SIG-M5 (cell line): ENCODE results near the gene TIMM50.

Experiments
- DNase-seq: peaks from one replicate; lab custom pipeline; 2025; lab: John Stamatoyannopoulos, UW

TIMM50 gene

GRCh38 chr19:39500543-39500942, 19.9 kb downstream of the TIMM50 start:
- DNase-seq = no peak

DNA sequence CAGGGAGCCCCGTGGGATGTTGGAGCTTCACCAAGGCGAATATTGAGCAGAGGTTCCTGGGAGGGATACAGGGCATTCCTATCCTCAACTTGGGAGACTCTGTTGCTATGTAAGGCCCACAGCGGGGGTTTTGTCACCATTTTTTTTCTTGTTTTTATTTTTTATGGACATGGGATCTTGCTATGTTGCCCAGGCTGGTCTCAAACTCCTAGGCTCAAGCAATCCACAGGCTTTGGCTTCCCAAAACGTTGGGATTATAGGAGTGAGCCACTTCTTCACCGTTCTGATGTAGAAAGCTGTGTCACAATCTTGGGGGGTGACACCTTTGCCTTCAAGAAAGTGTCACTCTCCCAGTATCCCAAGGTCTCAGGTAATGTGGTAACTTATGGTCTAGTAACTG, 20.7 kb downstream of the TIMM50 start:
- no peak for DNase-seq

GRCh38 chr19:39502640-39503417, 22.2 kb downstream of the TIMM50 start:
- DNase-seq = no peak

GRCh38 chr19:39506598-39506943, 25.9 kb downstream of the TIMM50 start:
- no peak for DNase-seq

GRCh38 chr19:39506944-39507714, 26.5 kb downstream of the TIMM50 start:
- no peak for DNase-seq

- DNase-seq = no peak
These were observed 27.2 kb downstream of the TIMM50 start for GRCh38 chr19:39507715-39508364.

GRCh38 chr19:39508629-39509028, 28.0 kb downstream of the TIMM50 start:
- no peak for DNase-seq

DNA sequence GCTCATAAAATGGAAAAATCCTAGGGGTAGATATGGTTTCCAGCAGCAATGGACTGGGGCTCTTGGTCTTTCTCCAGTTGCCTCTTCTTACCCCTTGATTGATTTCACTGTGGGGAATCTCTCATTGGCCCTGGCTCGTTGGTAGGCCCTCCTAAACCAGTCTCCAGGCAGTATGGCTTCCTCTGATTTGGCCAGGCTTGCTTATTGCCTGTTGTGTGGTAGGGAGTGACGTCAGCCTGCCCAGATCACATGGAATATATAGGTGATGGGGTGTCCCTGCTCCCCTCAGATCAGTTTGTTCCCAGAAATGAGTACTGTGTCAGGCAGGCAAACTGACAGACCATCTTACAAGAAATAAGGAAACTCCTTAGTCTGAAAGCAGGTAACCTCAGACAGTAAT, 28.6 kb downstream of the TIMM50 start:
- DNase-seq = no peak

- no peak for DNase-seq
These were observed 32.4 kb downstream of the TIMM50 start for GRCh38 chr19:39512988-39513387.

- DNase-seq = no peak
These were observed 34.4 kb downstream of the TIMM50 start, which contains the start of gene SELENOV for GRCh38 chr19:39514840-39515550. SELENOV (plus strand) TSS chr19:39515139; CDS start chr19:39515213, 74 bp downstream.

DNA sequence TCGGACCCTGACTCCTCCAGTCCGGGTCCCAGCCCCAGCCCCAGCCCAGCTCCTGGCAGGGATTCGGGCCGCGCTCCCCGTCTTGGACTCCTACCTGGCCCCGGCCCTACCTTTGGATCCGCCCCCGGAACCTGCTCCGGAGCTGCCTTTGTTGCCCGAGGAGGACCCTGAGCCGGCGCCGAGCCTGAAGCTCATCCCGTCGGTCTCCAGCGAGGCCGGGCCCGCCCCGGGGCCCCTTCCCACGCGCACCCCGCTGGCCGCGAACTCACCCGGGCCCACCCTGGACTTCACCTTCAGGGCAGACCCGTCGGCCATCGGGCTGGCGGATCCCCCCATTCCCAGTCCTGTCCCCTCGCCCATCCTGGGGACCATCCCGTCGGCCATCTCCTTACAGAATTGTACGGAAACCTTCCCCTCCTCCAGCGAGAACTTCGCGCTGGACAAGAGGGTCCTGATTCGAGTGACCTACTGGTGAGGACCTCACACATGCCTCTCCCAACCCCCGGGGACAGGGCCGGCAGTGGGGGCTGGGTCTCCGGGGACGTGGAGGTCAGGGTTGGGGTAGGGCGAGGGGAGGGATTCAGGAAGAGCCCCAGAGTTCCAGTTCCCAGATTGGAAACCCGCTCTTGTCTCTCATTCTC, 35.0 kb downstream of the TIMM50 start:
- DNase-seq = no peak

DNA sequence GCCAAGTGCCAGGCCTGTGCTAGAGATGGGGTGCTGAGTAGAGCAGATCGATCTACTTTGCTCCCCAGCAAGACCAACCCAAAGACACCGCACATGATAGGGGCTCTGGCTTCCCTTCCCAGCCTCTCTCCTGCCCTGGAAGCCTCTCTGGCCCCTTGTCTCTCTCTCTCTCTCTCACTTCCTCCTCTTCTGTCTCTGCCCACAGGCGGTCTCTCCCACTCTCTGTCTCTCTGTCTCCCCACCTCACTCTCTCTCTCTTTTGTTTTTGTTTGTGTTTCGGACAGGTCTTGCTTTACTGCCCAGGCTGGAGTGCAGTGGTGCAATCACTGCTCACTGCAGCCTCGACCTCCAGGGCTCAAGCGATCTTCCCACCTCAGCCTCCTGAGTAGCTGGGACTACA, 35.6 kb downstream of the TIMM50 start:
- DNase-seq = no peak

DNA sequence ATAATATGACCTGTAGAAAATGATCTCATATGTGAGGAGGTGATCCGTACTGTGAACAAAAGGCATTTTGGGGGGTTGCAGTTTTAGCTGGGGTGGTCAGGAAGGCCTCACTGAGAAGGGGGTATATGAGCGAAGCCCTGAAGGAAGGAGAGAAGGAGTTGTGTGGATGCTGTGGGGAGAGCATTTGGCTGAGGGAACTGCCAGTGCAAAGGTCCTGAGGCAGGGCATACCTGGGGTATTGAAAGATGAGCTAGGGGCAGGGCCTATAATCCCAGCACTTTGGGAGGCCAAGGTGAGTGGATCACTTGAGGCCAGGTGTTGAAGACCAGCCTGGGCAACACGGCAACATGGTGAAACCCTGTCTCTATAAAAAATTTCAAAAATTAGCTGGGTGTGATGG, 36.8 kb downstream of the TIMM50 start:
- DNase-seq = no peak

- no peak for DNase-seq
These were observed 37.8 kb downstream of the TIMM50 start for GRCh38 chr19:39518458-39518857.

GRCh38 chr19:39518975-39519374, 38.3 kb downstream of the TIMM50 start:
- no peak for DNase-seq

GRCh38 chr19:39520541-39521484, 40.2 kb downstream of the TIMM50 start:
- no peak for DNase-seq

DNA sequence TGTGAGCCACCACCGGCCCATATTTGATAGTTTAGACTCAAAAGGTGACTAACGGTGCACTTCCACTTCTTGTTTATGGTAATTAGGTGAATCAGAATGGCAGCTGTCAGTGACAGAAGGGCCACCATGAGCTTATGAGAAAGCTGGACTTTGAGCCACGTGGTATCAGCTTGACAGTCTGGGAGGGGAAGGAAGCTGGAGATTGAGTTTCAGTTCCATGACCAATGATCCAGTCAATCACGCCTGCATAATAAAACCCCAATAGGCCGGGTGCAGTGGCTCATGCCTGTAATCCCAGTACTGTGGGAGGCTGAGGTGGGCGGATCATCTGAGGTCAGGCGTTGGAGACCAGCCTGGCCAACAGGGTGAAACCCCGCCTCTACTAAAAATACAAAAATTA, 43.9 kb downstream of the TIMM50 start:
- no peak for DNase-seq

GRCh38 chr19:39525205-39525604, 44.6 kb downstream of the TIMM50 start:
- no peak for DNase-seq

DNA sequence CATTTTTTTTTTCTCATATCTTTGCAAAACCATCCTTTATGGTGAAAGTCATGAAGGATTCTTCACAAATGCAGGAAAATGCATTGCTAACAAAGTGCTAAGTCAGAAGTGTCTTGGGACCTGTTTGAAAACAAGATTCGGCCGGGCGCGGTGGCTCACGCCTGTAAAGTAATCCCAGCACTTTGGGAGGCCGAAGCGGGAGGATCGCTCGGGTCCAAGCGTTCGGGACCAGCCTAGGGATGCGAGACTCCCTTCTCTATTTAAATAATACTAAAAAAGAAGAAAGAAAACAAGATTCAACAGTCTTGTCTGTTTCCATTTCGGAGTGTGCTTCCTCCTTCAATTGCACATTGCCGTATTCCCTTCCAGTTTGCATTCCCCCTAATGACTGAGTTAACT, 51.2 kb downstream of the TIMM50 start:
- DNase-seq = no peak

GRCh38 chr19:39532233-39533002, 51.8 kb downstream of the TIMM50 start, which contains the start of gene EID2B:
EID2B (minus strand) TSS chr19:39532852; CDS start chr19:39532802, 50 bp downstream.
- peak; percentile 31 for DNase-seq
